ENCODE results near the gene SMYD3.
A peak's percentile ranks its signal among the peaks of the same experiment; 100 is the strongest.
"Not testable (repeated sequence)": the region's sequence is repeated elsewhere in the genome, so short reads cannot be mapped to it uniquely, and the experiment has no call there.

The SMYD3 gene

GRCh38 chr1:245988393-245989078 lies 518.5 kb downstream of the SMYD3 start:
- DNase-seq (ENCODE audit: low spot score) = no peak

DNA sequence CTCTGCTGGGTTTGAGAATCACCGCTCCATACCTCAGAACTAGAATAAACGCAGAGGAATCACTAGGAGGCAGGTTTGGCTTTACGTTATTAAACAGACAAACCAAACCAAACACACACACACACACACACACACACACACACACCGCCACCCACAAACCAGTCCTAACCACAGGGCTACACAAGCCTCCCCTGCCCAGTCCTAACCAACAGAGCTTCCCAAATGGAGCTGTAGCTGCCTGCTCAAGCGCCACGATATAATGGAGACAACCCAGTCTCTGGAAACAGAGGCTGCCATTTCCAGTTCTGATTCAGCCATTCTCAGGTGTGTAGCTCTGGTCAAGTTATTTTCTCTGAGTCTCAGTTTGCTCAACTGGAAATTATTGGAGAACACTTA lies 519.1 kb downstream of the SMYD3 start:
- DNase-seq (ENCODE audit: low spot score) = no peak

DNA sequence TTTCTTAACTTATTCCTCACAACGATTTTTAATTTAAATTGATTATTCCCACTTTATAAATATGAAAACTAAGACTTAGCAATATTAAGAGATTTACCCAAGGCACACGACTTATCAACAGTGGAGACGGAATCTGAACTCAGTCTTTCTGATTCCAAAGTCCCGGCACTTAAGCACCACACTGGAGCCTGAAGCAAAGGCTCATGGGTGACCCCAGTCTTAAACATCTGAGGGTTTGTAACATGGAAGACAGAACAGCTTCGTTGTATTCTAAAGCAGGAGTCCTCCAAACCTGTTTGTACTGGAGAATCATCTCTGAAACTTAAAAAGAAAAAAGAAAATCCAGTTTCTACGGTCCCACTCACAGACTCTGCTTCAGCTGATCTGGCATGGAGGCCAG lies 519.5 kb downstream of the SMYD3 start:
- no peak for DNase-seq (ENCODE audit: low spot score)

DNA sequence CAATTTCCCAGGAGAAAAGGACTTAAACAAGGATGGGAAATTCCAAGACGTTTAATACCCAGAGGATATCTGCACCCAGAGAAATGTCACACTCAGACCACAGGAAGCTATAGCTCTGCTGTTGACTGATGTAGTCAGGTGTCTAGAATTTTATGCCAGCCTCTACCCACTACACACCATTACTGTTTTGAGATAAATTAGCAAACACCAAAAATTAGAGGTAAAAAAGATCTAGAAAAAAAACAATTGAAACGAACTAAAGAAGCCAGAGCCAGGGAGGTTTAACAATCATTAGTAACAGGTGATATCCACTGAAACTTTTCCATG lies 519.9 kb downstream of the SMYD3 start:
- DNase-seq (ENCODE audit: low spot score) = no peak

DNA sequence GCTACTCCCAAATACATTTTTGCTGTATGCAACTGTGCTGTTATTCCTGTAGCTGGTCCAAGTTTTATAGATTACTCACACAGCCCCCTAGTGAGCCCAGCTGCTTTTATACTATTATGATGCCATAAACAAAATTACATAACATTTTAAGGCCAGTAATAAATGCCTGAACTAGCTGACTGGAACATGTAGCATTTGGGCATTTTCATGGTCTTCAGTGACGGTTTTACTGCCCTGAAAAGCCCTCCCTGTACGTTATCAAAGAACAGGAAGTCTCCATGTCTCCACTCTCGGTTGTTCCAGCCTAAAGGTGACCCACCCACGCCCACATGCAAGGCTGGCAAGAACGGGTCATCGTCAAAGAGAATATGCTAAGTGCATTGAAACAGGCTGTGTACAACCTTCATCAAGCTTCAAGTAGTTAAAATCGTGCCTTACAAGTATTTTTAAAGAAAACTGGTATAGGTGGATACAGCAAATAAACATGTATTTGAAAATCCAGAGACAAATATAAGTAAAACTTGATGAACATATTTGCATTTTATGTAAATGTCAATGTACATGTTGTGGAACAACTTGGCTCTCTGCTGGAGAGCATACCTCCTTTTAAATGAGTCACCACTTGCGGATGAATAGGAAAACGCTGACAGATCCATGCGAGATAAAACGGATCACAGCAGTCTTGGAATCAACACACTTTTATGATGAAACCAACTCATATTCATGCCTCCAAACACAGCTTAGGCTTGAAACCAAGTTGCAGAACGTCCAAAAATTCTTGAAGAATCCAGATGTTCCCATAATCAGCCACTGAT lies 520.5 kb downstream of the SMYD3 start:
- peak; percentile 62 for DNase-seq (ENCODE audit: low spot score)

DNA sequence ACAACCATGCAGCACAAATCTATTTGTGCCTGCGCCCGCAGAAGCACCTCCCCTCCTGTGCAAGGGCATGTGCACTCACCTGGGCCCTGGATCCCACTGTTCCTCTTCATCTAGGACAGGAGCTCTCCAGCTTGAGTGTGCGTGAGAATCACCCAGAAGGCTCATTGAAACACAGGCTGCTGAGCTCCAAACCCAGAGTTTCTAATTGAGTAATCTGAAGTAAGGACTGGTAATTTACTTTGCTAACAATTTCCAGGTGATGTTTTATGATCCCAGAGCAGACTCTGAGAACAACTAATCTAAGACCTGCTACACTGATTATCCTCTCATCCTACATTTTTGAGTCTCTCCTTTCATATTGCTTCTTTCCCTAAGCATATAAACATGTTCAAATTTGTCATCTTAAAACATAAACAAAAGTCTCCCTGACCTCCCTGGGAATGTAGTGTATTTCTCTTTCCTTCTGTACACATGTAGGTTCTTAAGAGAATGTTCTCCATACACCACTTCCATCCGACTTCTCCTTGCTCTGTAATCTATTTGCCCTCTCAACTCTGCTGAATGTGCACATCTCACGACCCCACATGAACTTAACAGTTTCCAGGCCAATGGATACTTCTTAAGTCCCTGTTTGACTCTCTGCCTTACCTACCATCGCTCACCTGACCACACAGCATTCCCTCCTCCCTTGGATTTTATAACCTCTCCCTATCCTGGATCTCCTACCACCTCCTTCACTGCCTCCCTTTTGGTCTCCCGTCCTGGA lies 522.5 kb downstream of the SMYD3 start:
- no peak for DNase-seq (ENCODE audit: low spot score)

- DNase-seq (ENCODE audit: low spot score) = no peak
These were observed 523.6 kb downstream of the SMYD3 start for GRCh38 chr1:245983294-245983967.

- no peak for DNase-seq (ENCODE audit: low spot score)
These were observed 527.5 kb downstream of the SMYD3 start for GRCh38 chr1:245979589-245979988.

- DNase-seq (ENCODE audit: low spot score) = peak; percentile 40
These were observed 528.2 kb downstream of the SMYD3 start for GRCh38 chr1:245978915-245979314.

GRCh38 chr1:245972476-245972875 lies 534.6 kb downstream of the SMYD3 start:
- DNase-seq (ENCODE audit: low spot score) = no peak

GRCh38 chr1:245971711-245972085 lies 535.4 kb downstream of the SMYD3 start:
- DNase-seq (ENCODE audit: low spot score) = no peak

DNA sequence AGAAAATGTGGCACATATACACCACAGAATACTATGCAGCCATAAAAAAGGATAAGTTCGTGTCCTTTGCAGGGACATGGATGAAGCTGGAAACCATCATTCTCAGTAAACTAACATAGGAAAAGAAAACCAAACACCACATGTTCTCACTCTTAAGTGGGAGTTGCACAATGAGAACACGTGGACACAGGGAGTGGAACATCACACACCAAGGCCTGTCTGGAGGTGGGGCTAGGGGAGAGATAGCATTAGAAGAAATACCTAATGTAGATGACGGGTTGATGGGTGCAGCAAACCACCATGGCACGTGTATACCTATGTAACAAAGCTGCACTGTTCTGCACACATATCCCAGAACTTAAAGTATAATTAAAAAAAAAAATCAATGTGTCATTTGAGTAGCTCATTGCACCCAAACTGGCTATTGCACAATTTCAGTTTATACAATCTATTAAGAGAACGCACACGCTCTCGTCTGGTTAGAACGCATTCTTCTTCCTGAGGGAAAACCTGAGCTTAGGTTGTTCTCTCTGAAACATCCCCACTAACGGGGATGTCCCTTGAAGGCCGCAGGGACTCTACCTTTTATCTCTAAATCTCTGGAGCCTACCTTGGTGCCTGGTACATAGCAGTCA lies 535.9 kb downstream of the SMYD3 start:
- not testable (repeated sequence) for DNase-seq (ENCODE audit: low spot score)

DNA sequence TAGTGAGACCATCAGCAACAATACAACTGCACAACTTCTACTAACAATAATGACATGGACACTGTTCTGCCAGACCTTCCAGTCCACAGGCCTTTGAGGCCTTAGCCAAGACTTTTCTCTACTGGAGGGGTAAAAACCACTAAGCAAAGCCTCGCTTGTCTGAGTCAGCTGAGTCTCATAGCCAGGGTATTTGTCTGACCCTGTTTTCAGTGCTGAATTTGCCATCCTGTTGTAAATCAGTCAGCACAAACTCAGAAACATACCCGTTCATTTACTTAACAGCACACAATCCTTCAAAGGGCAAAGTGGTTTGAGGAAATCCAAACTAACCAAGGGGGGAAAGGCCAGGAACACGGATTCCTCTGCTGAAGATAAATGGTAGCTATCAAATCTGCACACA lies 537.8 kb downstream of the SMYD3 start:
- DNase-seq (ENCODE audit: low spot score) = peak; percentile 70

- DNase-seq (ENCODE audit: low spot score) = no peak
These were observed 538.3 kb downstream of the SMYD3 start for GRCh38 chr1:245968775-245969174.

GRCh38 chr1:245965398-245965797 lies 541.7 kb downstream of the SMYD3 start:
- no peak for DNase-seq (ENCODE audit: low spot score)

GRCh38 chr1:245963649-245964048 lies 543.4 kb downstream of the SMYD3 start:
- no peak for DNase-seq (ENCODE audit: low spot score)

- DNase-seq (ENCODE audit: low spot score) = no peak
These were observed 544.6 kb downstream of the SMYD3 start for GRCh38 chr1:245962453-245962852.

DNA sequence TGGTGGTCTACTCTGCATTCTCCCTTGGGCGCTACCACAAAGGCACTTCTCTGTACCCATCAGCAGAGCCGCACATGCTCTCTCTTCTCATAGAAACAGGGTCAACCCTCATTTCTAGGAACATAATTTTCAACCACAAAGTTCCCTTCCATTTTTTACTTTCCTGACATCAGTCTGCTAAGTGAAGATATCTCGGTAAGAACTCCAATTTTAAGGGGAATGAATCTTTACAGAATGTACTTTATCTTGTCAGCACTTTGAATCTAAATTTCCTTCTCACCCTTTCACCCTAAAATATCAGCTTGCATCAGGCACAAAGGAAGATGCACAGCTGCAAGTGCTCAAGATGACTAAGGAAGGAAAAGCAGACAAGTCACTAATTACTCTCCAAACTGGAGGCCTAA lies 545.9 kb downstream of the SMYD3 start:
- DNase-seq (ENCODE audit: low spot score) = no peak

DNA sequence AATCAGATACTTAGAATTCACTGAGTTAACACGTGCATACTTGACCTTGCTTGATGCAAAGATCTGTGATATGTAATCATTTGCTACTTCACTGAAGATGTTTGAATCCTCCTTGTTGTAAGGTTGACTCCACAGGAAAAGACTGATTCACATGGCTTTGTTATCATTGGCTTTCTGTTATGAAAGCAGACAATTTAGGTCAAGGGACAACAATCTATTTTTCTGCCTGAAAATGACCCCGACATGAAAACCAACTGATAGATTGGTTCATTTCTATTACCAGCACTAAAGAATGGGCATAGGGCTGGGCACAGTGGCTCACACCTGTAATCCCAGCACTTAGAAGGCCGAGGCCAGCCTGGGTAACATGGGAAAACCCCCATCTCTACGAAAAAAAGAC lies 546.9 kb downstream of the SMYD3 start:
- DNase-seq (ENCODE audit: low spot score) = no peak

- no peak for DNase-seq (ENCODE audit: low spot score)
These were observed 549.1 kb downstream of the SMYD3 start for GRCh38 chr1:245958016-245958415.

DNA sequence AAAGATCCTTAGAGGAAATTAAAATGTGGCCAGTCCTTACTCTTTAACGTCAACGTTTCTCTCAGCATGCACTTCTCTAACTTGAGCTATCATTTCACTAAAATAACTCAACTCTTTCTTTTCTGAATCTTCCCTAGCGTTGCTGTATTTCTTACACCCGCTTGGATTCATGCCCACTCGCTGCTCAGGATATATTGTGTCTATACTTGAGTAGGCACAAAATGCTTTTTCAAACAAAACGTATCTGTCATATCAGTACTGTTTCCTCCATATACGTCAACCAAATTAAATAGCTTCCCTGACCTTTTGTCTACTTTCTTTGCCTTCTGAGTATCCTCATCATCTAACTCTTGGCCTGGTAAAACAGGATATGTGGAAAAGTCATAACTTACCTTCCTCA lies 549.7 kb downstream of the SMYD3 start:
- no peak for DNase-seq (ENCODE audit: low spot score)

GRCh38 chr1:245956225-245956624 lies 550.9 kb downstream of the SMYD3 start:
- no peak for DNase-seq (ENCODE audit: low spot score)
